ENCODE measurements around the gene RIC1.

DNA sequence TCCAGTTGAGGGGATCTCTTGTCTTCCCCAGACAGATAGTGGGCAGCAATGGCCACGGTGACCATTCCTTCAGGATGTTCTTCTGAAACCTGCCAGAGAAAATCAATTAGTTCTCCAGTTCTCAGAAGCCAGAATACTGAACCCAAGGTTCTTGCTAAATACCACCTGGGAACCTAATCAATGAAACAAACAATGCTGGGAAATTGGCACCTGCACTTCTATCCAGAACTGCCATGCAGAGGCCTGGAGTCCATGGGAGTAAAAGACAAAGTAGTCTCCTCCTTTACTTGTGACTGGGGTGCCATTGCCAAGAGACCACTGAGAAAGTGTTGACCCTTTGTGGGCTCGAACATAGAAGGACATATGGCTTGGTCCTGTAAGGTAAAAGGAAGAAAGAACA is 158.3 kb downstream of the RIC1 start:
- TF ChIP-seq SCRT2 (tag by site-specific recombination; IDR thresholded peaks at IDR 0.05) (no peak), ZBTB8A (tag by site-specific recombination; IDR thresholded peaks at IDR 0.05) (no peak), ZNF747 (tag by site-specific recombination; IDR thresholded peaks at IDR 0.05) (no peak), ZNF239 (tag by site-specific recombination; IDR thresholded peaks at IDR 0.05) (no peak), ZFP69B (tag by site-specific recombination; IDR thresholded peaks at IDR 0.05) (no peak), ZNF174 (tag by site-specific recombination; IDR thresholded peaks at IDR 0.05) (no peak), ZNF121 (tag by site-specific recombination; IDR thresholded peaks at IDR 0.05) (no peak), ZNF133 (tag by site-specific recombination; IDR thresholded peaks at IDR 0.05) (no peak)
- TF ChIP-seq, protein P1, sequence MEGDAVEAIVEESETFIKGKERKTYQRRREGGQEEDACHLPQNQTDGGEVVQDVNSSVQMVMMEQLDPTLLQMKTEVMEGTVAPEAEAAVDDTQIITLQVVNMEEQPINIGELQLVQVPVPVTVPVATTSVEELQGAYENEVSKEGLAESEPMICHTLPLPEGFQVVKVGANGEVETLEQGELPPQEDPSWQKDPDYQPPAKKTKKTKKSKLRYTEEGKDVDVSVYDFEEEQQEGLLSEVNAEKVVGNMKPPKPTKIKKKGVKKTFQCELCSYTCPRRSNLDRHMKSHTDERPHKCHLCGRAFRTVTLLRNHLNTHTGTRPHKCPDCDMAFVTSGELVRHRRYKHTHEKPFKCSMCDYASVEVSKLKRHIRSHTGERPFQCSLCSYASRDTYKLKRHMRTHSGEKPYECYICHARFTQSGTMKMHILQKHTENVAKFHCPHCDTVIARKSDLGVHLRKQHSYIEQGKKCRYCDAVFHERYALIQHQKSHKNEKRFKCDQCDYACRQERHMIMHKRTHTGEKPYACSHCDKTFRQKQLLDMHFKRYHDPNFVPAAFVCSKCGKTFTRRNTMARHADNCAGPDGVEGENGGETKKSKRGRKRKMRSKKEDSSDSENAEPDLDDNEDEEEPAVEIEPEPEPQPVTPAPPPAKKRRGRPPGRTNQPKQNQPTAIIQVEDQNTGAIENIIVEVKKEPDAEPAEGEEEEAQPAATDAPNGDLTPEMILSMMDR (tag by site-specific recombination; IDR thresholded peaks at IDR 0.05) = no peak
- TF ChIP-seq, protein P2, sequence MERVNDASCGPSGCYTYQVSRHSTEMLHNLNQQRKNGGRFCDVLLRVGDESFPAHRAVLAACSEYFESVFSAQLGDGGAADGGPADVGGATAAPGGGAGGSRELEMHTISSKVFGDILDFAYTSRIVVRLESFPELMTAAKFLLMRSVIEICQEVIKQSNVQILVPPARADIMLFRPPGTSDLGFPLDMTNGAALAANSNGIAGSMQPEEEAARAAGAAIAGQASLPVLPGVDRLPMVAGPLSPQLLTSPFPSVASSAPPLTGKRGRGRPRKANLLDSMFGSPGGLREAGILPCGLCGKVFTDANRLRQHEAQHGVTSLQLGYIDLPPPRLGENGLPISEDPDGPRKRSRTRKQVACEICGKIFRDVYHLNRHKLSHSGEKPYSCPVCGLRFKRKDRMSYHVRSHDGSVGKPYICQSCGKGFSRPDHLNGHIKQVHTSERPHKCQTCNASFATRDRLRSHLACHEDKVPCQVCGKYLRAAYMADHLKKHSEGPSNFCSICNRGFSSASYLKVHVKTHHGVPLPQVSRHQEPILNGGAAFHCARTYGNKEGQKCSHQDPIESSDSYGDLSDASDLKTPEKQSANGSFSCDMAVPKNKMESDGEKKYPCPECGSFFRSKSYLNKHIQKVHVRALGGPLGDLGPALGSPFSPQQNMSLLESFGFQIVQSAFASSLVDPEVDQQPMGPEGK (tag by site-specific recombination; IDR thresholded peaks at IDR 0.05) = no peak
- TF ChIP-seq, protein P3, sequence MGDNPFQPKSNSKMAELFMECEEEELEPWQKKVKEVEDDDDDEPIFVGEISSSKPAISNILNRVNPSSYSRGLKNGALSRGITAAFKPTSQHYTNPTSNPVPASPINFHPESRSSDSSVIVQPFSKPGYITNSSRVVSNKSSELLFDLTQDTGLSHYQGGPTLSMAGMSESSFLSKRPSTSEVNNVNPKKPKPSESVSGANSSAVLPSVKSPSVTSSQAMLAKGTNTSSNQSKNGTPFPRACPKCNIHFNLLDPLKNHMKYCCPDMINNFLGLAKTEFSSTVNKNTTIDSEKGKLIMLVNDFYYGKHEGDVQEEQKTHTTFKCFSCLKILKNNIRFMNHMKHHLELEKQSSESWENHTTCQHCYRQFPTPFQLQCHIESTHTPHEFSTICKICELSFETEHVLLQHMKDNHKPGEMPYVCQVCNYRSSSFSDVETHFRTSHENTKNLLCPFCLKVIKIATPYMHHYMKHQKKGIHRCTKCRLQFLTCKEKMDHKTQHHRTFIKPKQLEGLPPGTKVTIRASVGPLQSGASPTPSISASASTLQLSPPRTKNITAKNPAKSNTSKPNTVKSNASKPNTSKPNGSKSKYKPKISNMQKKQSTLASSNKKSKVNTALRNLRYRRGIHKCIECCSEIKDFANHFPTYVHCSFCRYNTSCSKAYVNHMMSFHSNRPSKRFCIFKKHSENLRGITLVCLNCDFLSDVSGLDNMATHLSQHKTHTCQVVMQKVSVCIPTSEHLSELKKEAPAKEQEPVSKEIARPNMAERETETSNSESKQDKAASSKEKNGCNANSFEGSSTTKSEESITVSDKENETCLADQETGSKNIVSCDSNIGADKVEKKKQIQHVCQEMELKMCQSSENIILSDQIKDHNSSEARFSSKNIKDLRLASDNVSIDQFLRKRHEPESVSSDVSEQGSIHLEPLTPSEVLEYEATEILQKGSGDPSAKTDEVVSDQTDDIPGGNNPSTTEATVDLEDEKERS (tag by site-specific recombination; IDR thresholded peaks at IDR 0.05) = no peak
- TF ChIP-seq, protein P4, sequence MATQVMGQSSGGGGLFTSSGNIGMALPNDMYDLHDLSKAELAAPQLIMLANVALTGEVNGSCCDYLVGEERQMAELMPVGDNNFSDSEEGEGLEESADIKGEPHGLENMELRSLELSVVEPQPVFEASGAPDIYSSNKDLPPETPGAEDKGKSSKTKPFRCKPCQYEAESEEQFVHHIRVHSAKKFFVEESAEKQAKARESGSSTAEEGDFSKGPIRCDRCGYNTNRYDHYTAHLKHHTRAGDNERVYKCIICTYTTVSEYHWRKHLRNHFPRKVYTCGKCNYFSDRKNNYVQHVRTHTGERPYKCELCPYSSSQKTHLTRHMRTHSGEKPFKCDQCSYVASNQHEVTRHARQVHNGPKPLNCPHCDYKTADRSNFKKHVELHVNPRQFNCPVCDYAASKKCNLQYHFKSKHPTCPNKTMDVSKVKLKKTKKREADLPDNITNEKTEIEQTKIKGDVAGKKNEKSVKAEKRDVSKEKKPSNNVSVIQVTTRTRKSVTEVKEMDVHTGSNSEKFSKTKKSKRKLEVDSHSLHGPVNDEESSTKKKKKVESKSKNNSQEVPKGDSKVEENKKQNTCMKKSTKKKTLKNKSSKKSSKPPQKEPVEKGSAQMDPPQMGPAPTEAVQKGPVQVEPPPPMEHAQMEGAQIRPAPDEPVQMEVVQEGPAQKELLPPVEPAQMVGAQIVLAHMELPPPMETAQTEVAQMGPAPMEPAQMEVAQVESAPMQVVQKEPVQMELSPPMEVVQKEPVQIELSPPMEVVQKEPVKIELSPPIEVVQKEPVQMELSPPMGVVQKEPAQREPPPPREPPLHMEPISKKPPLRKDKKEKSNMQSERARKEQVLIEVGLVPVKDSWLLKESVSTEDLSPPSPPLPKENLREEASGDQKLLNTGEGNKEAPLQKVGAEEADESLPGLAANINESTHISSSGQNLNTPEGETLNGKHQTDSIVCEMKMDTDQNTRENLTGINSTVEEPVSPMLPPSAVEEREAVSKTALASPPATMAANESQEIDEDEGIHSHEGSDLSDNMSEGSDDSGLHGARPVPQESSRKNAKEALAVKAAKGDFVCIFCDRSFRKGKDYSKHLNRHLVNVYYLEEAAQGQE (tag by site-specific recombination; IDR thresholded peaks at IDR 0.05) = no peak
